HG03378 (cell line): Measurements from ENCODE around the gene IL17B.

Source experiments
- ATAC-seq: cut with Tn5 transposase; IDR thresholded peaks from one replicate; pipeline ENCODE4 v1.9.1; 2021; ENCODE audit warnings: mild to moderate bottlenecking, moderate library complexity; ENCODE audit not compliant: unreplicated experiment

Gene IL17B

GRCh38 chr5:149415066-149415967, 36.2 kb upstream of the IL17B start:
- ATAC-seq: no peak

- no peak for ATAC-seq
Measured at GRCh38 chr5:149414405-149415065, 35.4 kb upstream of the IL17B start.

- ATAC-seq: no peak
Measured at GRCh38 chr5:149413477-149414210, 34.6 kb upstream of the IL17B start.

- no peak for ATAC-seq
Measured at GRCh38 chr5:149412783-149413476, 33.8 kb upstream of the IL17B start.

DNA sequence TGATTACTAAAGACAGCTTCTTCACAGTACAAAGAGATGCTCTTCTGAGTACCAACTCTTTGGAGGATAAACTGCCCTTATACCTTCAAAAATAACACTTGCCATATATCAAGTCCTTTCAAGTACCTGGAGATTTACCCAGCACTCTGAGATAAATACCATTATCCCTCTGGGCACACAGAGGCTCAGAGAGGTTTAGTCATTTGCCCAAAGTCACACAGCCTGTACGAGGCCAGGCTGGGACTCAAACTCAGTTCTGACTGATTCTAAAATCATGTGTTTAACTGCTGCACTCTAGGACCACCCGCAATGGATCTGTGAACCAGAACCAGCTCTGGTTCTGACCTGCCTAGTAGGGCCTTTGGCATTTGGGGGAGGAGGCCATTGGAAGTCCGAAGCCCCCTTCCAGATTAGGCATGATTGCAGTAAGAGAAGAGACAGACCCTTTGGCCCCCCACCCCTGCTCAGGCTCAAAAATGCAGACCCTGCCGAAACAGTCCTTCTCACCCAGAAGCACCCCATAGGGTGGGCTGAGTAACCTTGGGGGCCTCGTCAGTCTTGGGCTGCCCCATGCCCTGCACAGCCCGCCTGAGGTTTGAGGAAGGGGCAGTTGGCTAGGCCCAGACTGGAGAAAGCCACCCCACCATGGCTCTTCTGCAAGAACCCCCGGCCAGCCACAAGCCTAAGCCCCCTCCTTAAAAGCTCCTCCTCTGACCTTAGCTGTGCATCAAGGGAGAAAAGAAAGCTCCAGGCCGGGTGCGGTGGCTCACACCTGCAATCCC, 32.8 kb upstream of the IL17B start:
- no peak for ATAC-seq

GRCh38 chr5:149410721-149411432, 31.8 kb upstream of the IL17B start:
- ATAC-seq: no peak

DNA sequence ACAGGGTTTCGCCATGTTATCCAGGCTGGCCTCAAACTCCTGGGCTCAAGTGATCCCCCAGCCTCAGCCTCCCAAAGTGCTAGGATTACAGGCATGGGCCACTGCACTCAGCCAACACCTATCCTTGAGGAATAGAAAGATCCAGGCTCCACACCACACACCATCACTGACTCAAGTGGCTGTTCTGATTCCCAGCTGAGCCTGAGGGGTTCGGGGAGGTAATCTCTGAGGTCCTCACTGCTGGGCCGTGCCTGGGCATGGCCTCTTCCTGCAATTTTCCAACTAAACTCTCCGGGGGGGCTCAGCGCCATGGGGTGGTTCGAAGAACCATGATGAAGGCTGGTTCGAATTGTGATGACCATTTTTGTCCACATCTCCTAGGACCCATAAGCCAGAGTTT, 31.0 kb upstream of the IL17B start:
- no peak for ATAC-seq

- no peak for ATAC-seq
Measured at GRCh38 chr5:149409268-149409948, 30.3 kb upstream of the IL17B start.

DNA sequence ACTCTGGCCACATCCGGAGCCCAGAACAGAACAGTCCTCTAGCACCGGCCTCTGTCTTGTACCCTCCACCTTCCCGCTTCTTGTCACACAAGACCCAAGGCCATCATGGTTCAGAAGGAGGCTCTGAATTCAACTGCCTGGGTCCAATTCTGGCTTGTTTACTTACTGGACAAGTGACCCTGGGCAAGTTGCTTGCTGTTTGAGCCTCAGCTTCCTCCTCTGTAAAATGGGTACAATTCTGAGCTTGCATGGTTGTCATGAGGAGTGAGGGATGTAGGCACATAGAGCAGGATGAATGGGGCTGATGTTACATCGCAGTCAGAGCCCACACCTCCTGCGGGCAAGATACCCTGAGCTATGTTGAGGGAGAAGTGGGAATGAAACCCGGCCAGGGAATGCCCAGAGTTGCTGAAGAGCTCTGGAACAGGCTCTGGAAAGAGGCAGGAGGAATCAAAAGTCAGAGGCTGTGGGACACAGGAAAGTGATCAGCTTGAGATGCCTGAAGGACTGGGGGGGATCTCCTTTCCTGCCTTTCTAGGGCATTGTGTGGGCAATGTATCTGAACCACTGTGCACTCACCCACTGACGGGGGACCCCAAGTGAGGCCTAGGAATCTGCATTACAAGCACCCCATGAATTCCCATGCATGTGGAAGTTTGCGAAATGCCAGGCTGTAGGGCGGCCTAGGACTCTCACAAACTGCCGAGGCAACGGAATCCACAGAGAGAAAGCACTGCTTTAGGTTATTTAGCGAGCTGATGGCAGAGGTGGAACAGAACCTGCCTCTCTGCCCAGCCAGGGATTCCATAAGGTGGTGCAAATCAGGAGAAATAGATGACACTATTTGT, 29.4 kb upstream of the IL17B start:
- no peak for ATAC-seq

- ATAC-seq: no peak
Measured at GRCh38 chr5:149407323-149408251, 28.5 kb upstream of the IL17B start.

GRCh38 chr5:149406979-149407306, 27.9 kb upstream of the IL17B start:
- no peak for ATAC-seq

DNA sequence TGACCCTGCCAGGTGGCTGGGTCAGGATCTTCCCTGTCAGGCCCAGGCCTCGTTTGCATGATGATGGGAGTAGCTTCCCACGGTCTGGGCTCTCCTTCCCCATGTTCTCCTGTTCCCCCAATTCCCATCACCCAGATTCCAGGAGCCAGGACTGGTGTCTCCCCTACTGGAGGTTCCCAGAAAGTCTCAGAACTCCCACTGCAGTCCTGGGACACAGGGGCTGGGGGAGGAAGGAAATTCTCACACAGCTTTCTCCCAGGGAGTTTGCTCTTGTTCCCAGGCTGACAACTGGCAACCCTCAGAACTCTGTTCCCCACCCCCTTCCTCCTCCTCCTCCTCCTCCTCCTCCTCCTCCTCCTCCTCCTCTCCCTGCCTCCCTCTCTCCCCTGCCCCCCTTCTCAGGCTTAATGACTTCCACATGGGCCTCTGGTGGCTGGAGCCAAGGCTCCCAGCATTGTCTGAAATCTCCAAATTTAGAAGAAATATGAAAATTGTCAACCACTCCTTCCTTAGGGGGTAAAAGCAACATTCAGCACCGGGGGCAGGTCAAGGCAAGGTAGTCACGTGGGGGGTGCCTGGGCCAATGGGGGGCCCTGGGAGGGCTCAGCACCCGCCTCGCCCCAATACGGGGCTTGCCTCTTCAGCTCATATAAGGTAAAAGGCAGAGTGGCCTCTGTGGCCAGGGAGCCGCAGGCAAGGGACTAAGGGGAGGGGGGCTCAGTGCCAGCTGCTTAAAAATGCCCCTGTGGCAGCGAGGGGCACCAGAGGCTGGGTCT, 27.3 kb upstream of the IL17B start:
- ATAC-seq: no peak

DNA sequence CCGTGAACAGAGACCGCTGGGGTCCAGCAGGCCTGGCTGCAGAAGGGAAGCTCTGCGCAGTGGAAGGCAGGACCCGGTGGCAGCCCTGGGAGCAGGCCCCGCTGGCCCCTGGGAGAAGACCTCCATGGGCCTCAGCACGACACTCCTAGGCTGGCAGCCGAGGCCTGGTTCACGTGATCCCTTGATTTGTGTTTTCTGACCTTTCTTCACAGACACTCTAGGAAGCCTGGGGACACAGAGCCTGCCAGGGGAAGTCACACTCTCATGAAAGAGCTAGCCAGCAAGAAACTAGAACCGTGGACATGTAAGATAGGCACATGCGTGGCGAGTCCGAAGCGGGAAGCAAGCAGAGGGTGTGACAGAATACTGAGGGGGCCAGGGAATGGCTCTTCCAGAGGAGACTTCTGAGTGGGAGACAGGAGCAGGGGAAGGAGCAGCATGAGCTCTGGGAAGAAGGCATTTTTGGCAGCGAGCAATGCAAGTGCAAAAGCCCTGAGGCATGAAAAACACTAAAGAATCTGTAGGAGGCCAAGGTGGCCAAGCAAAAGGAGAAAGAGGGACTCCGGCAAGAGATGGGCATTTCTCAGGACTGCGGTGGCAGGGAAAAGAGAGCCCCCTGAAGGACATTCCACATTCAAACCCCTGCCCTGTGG, 26.6 kb upstream of the IL17B start:
- ATAC-seq: no peak

DNA sequence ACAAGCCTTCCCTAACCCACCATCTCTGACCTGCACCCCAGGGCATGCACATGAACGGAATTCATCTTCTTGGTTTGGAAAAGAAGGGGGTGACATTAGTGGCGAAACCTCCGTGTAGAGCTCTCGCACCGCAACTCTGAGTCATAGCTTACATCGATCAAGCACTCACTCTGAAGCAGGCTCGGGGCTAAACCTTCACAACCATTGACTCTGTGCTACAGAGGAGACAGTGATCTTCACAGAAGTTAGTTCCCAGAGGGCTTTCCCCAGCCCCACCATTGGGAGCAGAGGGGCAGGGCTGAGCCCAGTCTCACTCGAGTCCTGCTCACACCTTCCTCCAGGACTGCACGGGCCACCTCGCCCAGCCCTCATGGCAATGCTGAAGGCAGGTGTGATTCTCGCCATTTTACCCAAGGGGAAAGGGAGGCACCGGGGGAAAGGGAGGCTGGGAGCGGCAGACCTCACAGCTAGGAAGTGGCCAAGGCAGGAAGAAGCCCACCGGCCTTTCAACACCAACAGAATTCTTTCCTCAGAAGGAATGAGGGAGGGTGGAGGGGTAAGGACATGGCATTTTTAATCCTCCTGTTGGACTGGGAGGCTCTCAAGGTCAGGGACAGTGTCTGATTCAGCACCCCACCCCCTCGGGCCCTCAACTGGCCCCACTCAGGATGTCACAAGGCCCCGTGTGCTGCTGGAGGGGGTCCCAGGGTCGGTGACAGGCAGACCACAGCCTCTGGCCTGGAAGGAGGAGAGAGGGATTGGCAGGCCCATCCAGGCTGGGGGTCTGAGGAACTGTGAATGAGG, 25.9 kb upstream of the IL17B start:
- ATAC-seq: no peak
